Activated naive CD8-positive, alpha-beta T cell treated with anti-CD3 and anti-CD28 coated beads, Interleukin-2, amount 10 ng/mL, durations not matched to agents 7 days and 5 days (primary cell): ENCODE data around the gene IRS2. TPM values are rescaled to one million over a fixed set of nuclear protein-coding genes. Genes with fewer than 3 reads are reported as not detected.
"Not testable (repeated sequence)": the region's sequence is repeated elsewhere in the genome, so short reads cannot be mapped to it uniquely, and the experiment has no call there.

Experiments
- ATAC-seq: fragments of 150-1000 bp; cut with Tn5 transposase; one replicate; pipeline ENCODE4 v1.10.0; 2021; ENCODE audit warnings: low read depth, moderate library complexity
- POLR2A ChIA-PET: fragments of 350-600 bp; sonication (Branson Sonifier 250); formaldehyde crosslinking; loops from one replicate; lab custom pipeline; 2021; ENCODE audit warnings: antibody characterized with exemption; lab: Charles Lee
- DNase-seq: peaks from one replicate; pipeline ENCODE4 v3.0.0; 2021
- H3K27ac Mint-ChIP-seq: one replicate; pipeline ENCODE4 v1.8.0; 2022; ENCODE audit warnings: mild to moderate bottlenecking, mixed read lengths
- H3K27me3 Mint-ChIP-seq: one replicate; pipeline ENCODE4 v1.8.0; 2022; ENCODE audit warnings: mild to moderate bottlenecking, moderate library complexity, mixed read lengths
- H3K36me3 Mint-ChIP-seq: one replicate; pipeline ENCODE4 v1.8.0; 2021; ENCODE audit warnings: mild to moderate bottlenecking, mixed read lengths
- H3K4me1 Mint-ChIP-seq: one replicate; pipeline ENCODE4 v1.8.0; 2021; ENCODE audit warnings: mixed read lengths
- H3K4me3 Mint-ChIP-seq: one replicate; pipeline ENCODE4 v1.8.0; 2022; ENCODE audit warnings: mild to moderate bottlenecking, moderate library complexity, mixed read lengths
- H3K9me3 Mint-ChIP-seq: one replicate; pipeline ENCODE4 v1.8.0; 2021; ENCODE audit warnings: mixed read lengths
- total RNA-seq, 2 experiments: library from RNA; stranded (reverse); gene quantifications; one replicate each; pipeline ENCODE4 v1.2.3, GENCODE V29; 2021

The IRS2 gene
- total RNA-seq, 2 experiments from 2014 or later: 5.3 to 5.5 TPM

DNA sequence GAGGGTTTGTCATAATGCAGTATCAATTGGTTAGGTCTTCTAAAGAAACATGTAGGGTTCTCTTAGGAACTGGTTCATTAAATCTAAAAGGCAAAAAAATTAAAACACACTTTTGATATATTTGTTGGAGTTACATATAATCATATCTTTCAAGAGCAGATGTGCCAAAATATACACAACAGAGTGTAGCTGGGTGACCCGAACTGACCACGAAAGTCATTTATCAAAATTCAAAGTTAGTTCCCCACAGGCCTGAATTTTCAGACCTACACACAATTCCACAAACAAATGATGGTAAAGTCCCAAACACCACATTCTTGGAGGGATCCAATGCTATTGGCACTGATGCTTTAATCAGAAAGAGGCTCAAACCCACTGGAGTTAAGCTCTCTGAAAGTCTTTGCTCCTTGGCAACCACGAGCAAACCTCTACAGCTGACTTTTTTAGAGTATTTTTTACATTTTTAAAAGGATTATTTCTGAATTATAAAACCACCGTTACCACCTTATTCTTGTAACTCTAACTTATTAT, 50.9 kb downstream of the IRS2 start:
- peaks cover 9% of the 10 kb centered on the region for H3K27me3 Mint-ChIP-seq
- H3K4me1 Mint-ChIP-seq: peaks cover 11% of the 10 kb centered on the region
- H3K9me3 Mint-ChIP-seq: peaks cover 1% of the 10 kb centered on the region
- no peak for ATAC-seq
- POLR2A ChIA-PET: no interaction called here
- H3K4me3 Mint-ChIP-seq: no peak overlapping the region
- H3K27ac Mint-ChIP-seq: no peak overlapping the region
- no peak for DNase-seq
- no peaks in the 10 kb centered on the region for H3K36me3 Mint-ChIP-seq

DNA sequence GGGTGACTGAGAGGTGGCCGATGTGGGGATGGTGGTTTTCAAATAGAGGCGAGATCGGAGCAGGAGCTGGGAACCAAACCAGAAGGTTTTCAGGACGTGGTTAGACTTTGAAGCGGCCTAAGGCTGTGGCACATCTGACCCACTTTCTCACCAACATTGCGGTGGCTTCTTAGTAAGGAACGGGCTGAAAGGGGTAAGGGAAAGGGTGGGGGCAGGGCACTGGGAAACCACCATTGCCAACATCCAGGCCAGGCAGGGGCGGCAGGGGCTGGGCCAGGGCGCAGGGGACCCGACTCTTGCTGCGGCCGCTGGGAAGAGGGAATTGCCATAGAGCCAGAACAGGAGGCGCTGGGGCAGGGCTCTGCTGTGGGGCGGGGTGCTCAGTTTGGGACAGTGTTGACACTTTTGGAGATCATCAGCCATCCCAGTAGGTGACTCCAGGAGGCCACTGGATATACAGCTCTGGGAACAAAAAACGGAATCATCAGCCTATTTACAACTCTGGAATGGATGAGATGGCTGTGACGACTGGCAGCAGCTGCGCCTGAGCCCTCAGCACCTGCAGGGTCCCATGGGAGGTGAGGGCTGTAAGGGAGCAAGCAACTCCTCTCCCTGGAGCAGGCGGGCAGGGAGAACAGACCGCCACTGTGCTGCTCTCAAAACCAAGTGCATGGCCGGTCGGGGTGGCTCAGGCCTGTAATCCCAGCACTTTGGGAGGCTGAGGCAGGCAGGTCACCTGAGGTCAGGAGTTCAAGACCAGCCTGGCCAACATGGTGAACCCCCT, 52.2 kb downstream of the IRS2 start:
- Mint-ChIP-seq H3K36me3 (no peaks in the 10 kb centered on the region), H3K27ac (no peak overlapping the region), H3K9me3 (peaks cover 1% of the 10 kb centered on the region), H3K4me3 (no peak overlapping the region), H3K27me3 (peaks cover 10% of the 10 kb centered on the region), H3K4me1 (peaks cover 11% of the 10 kb centered on the region)
- POLR2A ChIA-PET: no interaction called here
- DNase-seq (no peak), ATAC-seq (peak; percentile 22)

GRCh38 chr13:109733550-109733949, 52.8 kb downstream of the IRS2 start:
- no peaks in the 10 kb centered on the region for H3K36me3 Mint-ChIP-seq
- POLR2A ChIA-PET: no interaction called here
- peaks cover 1% of the 10 kb centered on the region for H3K9me3 Mint-ChIP-seq
- no peak for DNase-seq
- peaks cover 11% of the 10 kb centered on the region for H3K4me1 Mint-ChIP-seq
- H3K4me3 Mint-ChIP-seq: no peak overlapping the region
- H3K27ac Mint-ChIP-seq: no peak overlapping the region
- peak; percentile 18 for ATAC-seq
- peaks cover 14% of the 10 kb centered on the region for H3K27me3 Mint-ChIP-seq

GRCh38 chr13:109732470-109733170, 53.8 kb downstream of the IRS2 start:
- H3K4me3 Mint-ChIP-seq, POLR2A ChIA-PET, H3K27ac Mint-ChIP-seq, H3K9me3 Mint-ChIP-seq, ATAC-seq, DNase-seq, H3K36me3 Mint-ChIP-seq: not testable (repeated sequence)
- Mint-ChIP-seq H3K27me3 (peaks cover 17% of the 10 kb centered on the region), H3K4me1 (peaks cover 11% of the 10 kb centered on the region)

- peaks cover 1% of the 10 kb centered on the region for H3K9me3 Mint-ChIP-seq
- no peak for ATAC-seq
- peaks cover 14% of the 10 kb centered on the region for H3K27me3 Mint-ChIP-seq
- no peaks in the 10 kb centered on the region for H3K36me3 Mint-ChIP-seq
- no peak overlapping the region for H3K27ac Mint-ChIP-seq
- POLR2A ChIA-PET: no interaction called here
- DNase-seq: no peak
- no peak overlapping the region for H3K4me3 Mint-ChIP-seq
- H3K4me1 Mint-ChIP-seq: peaks cover 11% of the 10 kb centered on the region
These were observed 55.5 kb downstream of the IRS2 start for GRCh38 chr13:109730812-109731335.

DNA sequence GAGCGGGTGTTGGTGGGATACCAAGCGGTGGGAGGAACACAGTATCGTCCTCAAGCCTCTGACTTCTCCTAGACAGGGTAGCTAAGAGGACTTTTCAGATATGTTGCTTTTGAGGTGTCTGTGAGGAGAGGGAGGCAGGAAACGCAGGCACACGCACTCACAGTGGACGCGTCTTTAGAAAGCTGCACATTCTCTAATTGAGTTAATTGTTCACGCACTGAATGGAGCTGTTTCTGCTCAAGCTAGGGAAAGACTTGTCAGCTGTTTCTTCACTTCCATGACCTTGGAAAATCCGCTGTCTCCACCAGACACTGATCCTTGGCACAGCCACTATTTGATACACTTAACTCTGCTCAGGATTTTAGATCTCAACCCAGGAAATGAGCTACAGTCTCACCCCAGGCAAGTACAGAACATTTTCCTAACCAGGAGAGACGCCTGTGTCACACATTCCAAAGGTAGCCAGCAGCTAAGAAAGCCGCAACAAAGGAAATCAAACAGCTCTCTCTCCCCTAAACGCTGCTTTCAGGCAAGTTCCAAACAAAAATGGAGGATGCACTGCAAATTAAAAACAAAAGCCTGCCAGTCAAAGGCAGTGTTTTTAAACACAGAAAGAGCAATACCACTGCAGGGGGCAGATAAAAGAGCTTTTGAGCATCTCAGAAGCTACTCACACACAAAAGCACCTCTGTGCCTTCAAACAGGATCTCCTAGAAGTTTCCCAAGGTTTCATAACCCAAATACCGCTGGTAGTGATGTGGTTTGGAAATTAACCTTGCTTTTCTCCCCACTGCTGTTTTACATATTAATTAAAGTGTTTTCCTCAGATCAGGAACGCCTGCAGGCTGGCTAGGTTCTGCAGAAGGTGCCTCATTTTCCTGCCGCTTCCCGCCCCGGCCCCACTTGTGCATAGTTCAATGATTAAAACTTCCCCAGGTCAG, 57.3 kb downstream of the IRS2 start:
- no peak overlapping the region for H3K4me3 Mint-ChIP-seq
- no peak for ATAC-seq

DNA sequence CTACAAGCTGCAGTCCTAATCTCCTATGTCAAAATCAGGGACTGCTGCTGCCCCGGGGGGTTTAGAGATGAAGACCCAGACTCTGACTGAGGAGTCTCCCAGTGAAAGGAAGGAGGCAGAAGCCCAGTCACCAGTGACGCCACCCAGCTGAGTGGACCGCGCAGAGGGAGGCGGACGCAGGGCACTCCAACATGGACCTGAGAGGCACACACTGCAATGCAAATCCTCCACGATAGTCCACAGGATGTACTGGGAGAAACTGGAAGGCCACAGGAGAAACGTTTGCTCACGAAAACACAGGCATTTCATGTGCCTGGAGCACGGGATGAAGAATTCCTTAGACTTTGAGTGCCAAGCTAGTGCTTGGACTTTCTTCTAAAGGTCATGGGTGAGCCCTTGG, 58.3 kb downstream of the IRS2 start:
- H3K27ac Mint-ChIP-seq: no peak overlapping the region
- POLR2A ChIA-PET: no interaction called here

More for the DNA sequence above, 57.3 kb downstream of the IRS2 start:
- Mint-ChIP-seq H3K36me3 (no peaks in the 10 kb centered on the region), H3K27ac (no peak overlapping the region), H3K9me3 (peaks cover 1% of the 10 kb centered on the region), H3K27me3 (peaks cover 14% of the 10 kb centered on the region), H3K4me1 (peaks cover 11% of the 10 kb centered on the region)
- no peak for DNase-seq
- POLR2A ChIA-PET: no interaction called here

GRCh38 chr13:109727251-109727650, 59.1 kb downstream of the IRS2 start:
- ATAC-seq (no peak), DNase-seq (no peak)
- H3K4me3 Mint-ChIP-seq: no peak overlapping the region
- H3K4me1 Mint-ChIP-seq: peaks cover 4% of the 10 kb centered on the region
- H3K9me3 Mint-ChIP-seq: no peaks in the 10 kb centered on the region
- H3K36me3 Mint-ChIP-seq: no peaks in the 10 kb centered on the region
- POLR2A ChIA-PET: no interaction called here
- H3K27ac Mint-ChIP-seq: no peak overlapping the region
- H3K27me3 Mint-ChIP-seq: peaks cover 14% of the 10 kb centered on the region

More for the DNA sequence above, 58.3 kb downstream of the IRS2 start:
- DNase-seq: no peak
- Mint-ChIP-seq H3K9me3 (no peaks in the 10 kb centered on the region), H3K36me3 (no peaks in the 10 kb centered on the region), H3K4me1 (peaks cover 4% of the 10 kb centered on the region), H3K4me3 (no peak overlapping the region), H3K27me3 (peaks cover 14% of the 10 kb centered on the region)
- no peak for ATAC-seq

DNA sequence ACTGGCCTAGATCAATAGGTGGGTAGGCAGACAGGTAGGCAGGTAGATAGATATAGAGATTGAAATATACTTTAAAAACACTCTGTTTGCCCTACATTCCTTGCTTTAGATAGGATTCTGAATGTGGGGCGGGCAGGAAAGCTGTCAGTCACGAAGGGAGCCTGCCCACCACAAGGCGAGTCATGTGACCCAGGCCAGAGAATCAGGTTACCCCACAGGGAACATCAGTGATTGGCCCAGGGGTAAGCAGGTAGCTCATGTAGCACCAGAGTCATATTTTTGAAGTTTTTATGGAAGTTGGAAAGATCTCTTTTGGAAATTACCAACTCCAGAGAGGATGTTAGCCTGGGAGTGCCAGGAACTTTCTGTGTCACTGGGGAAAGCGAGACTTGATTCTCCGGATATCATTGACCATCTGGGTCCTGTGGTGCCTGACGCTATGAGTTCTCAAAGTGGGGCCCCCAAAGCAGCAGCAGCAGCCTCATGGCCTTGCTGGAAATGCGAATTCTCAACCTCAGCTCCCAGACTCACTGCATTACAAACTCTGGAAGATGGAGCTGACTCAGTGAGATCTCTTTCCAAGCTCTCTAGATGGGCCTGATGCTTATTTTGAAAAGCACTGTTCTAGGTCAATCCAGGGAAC, 60.3 kb downstream of the IRS2 start:
- no peak for DNase-seq

GRCh38 chr13:109725297-109725696, 61.1 kb downstream of the IRS2 start:
- Mint-ChIP-seq H3K4me1 (no peaks in the 10 kb centered on the region), H3K36me3 (no peaks in the 10 kb centered on the region), H3K9me3 (no peaks in the 10 kb centered on the region), H3K27me3 (peaks cover 21% of the 10 kb centered on the region), H3K4me3 (no peak overlapping the region), H3K27ac (no peak overlapping the region)
- POLR2A ChIA-PET: no interaction called here
- DNase-seq (no peak), ATAC-seq (no peak)

More for the DNA sequence above, 60.3 kb downstream of the IRS2 start:
- no peak for ATAC-seq
- Mint-ChIP-seq H3K27ac (no peak overlapping the region), H3K4me1 (no peaks in the 10 kb centered on the region), H3K9me3 (no peaks in the 10 kb centered on the region), H3K27me3 (peaks cover 14% of the 10 kb centered on the region), H3K4me3 (no peak overlapping the region), H3K36me3 (no peaks in the 10 kb centered on the region)
- POLR2A ChIA-PET: no interaction called here

- Mint-ChIP-seq H3K4me3 (no peak overlapping the region), H3K27me3 (peaks cover 28% of the 10 kb centered on the region), H3K27ac (no peak overlapping the region), H3K36me3 (no peaks in the 10 kb centered on the region), H3K9me3 (no peaks in the 10 kb centered on the region), H3K4me1 (no peaks in the 10 kb centered on the region)
- no peak for ATAC-seq
- no peak for DNase-seq
- POLR2A ChIA-PET: no interaction called here
These were observed 61.8 kb downstream of the IRS2 start for GRCh38 chr13:109724603-109725002.

DNA sequence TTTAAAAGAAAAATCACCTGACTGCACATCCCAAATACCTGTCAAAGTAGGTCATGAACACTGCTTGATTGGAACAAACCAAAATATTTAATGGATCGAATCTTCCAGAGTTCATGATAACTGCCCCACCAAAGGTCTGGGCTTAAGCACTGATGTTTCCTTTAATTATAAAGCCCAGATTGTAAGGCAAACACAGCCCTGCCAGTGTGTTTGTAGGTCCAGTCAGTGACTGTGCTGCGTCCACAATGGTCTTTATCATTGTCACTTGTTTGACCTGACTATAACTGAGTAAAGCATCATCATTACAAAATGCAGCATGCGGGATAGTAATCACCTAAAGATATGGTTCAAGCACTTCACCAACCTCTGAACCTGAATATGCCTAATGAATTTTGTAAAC, 63.3 kb downstream of the IRS2 start:
- no peaks in the 10 kb centered on the region for H3K9me3 Mint-ChIP-seq
- peaks cover 27% of the 10 kb centered on the region for H3K27me3 Mint-ChIP-seq
- DNase-seq: no peak
- ATAC-seq: no peak
- H3K4me3 Mint-ChIP-seq: no peak overlapping the region
- POLR2A ChIA-PET: no interaction called here
- no peak overlapping the region for H3K27ac Mint-ChIP-seq
- no peaks in the 10 kb centered on the region for H3K4me1 Mint-ChIP-seq
- no peaks in the 10 kb centered on the region for H3K36me3 Mint-ChIP-seq
